HepG2 (cell line): ENCODE results near the gene IRAK3. TPM values are rescaled to one million over a fixed set of nuclear protein-coding genes. Genes with fewer than 3 reads are reported as not detected.

ENCODE experiments used
- ATAC-seq: fragments of 200-7000 bp; cut with Tn5 transposase; 3 replicates; pipeline ENCODE4 v1.9.1; 2020; ENCODE audit warnings: mild to moderate bottlenecking, moderate library complexity
- BruUV-seq: library from RNA; stranded (reverse); fragments of 400-500 nt; replicated peaks from 2 replicates; lab custom pipeline; 2021; lab: Mats Ljungman, UMichigan
- CTCF ChIA-PET: fragments of 300-600 bp; formaldehyde crosslinking; extraction: SDS; loops from one replicate; lab custom pipeline; 2021; ENCODE audit warnings: low total read pairs, inconsistent platforms, low intra/inter-chr PET ratio; lab: Yijun Ruan, JAX
- POLR2A ChIA-PET: fragments of 350-600 bp; sonication (Branson Sonifier 250); formaldehyde crosslinking; loops from one replicate; lab custom pipeline; 2020; ENCODE audit warnings: antibody characterized with exemption, inconsistent platforms; lab: Yijun Ruan, JAX
- DNase-seq: peaks from one replicate; pipeline ENCODE4 v3.0.0-alpha.2; 2015; ENCODE audit warnings: low spot score
- FAIRE-seq: peaks from 3 replicates; lab custom pipeline; 2011; peaks lifted over from hg19 to GRCh38; lab: Jason Lieb, UNC
- H2AFZ ChIP-seq: one replicate; pipeline ENCODE4 v1.6.1; 2011; ENCODE audit warnings: low read length, inconsistent platforms
- H3K27ac ChIP-seq: fragments of 300-600 bp; 3 replicates; pipeline ENCODE4 v1.8.0; 2011; ENCODE audit warnings: mixed run types, mild to moderate bottlenecking, mixed read lengths, low read length, inconsistent platforms; ENCODE audit not compliant: insufficient read depth; ENCODE audit errors: extremely low read length
- H3K27me3 ChIP-seq, 2 experiments: fragments of 200-600 bp in 1 of 2; 2 replicates in 1 of 2; 3 replicates in 1 of 2; pipeline versions ENCODE4 v1.6.0 to v1.8.0; 2011; ENCODE audit warnings: low read length in 2 of 2, mild to moderate bottlenecking in 2 of 2, moderate library complexity in 2 of 2, inconsistent platforms in 1 of 2; ENCODE audit not compliant: insufficient read depth in 2 of 2, control insufficient read depth in 1 of 2
- H3K36me3 ChIP-seq, 2 experiments: fragments of 200-600 bp in 1 of 2; replicated peaks in 1 of 2; 2 replicates in 1 of 2; 3 replicates in 1 of 2; pipeline versions ENCODE4 v1.5.1 to v1.8.0; 2011; ENCODE audit warnings: low read length in 2 of 2, inconsistent platforms in 1 of 2; ENCODE audit not compliant: insufficient read depth in 2 of 2, control insufficient read depth in 1 of 2
- H3K4me1 ChIP-seq: 2 replicates; pipeline ENCODE4 v1.5.1; 2012; ENCODE audit warnings: low read length, inconsistent platforms; ENCODE audit not compliant: insufficient read depth
- H3K4me2 ChIP-seq: 2 replicates; pipeline ENCODE4 v1.6.0; 2011; ENCODE audit warnings: low read depth, low read length, inconsistent platforms
- H3K4me3 ChIP-seq, 3 experiments: fragments of 200-600 bp in 1 of 3; sonication (generic), shearing (Covaris generic) in 1 of 3; replicated peaks in 1 of 3; 2 replicates each; pipeline ENCODE4 v1.5.1; 2011 to 2016; ENCODE audit warnings: low read length in 3 of 3, inconsistent platforms in 2 of 3, low read depth in 2 of 3, mild to moderate bottlenecking in 2 of 3, control low read depth in 1 of 3, mixed read lengths in 1 of 3; ENCODE audit not compliant: insufficient read depth in 1 of 3
- H3K79me2 ChIP-seq: one replicate; pipeline ENCODE4 v1.6.1; 2011; ENCODE audit warnings: low read length, inconsistent platforms; ENCODE audit not compliant: insufficient read depth
- H3K9ac ChIP-seq: 2 replicates; pipeline ENCODE4 v1.6.0; 2011; ENCODE audit warnings: mild to moderate bottlenecking, low read depth, low read length, inconsistent platforms; ENCODE audit not compliant: insufficient read depth
- H3K9me3 ChIP-seq: 2 replicates; pipeline ENCODE4 v1.5.1; 2012; ENCODE audit warnings: mild to moderate bottlenecking, low read length
- H4K20me1 ChIP-seq: 2 replicates; pipeline ENCODE4 v1.6.0; 2011; ENCODE audit warnings: inconsistent platforms, mild to moderate bottlenecking, low read length, moderate library complexity; ENCODE audit not compliant: insufficient read depth
- AKNA ChIP-seq: sonication (generic); formaldehyde crosslinking; IDR thresholded peaks from 2 replicates; pipeline ENCODE4 v1.4.0; 2020; ENCODE audit warnings: missing genetic modification reagents, borderline replicate concordance
- CEBPG ChIP-seq: IDR thresholded peaks from 2 replicates; pipeline ENCODE4 v1.6.1; 2016
- CEBPZ ChIP-seq: IDR thresholded peaks from 2 replicates; pipeline ENCODE4 v1.6.1; 2012; ENCODE audit warnings: low read length, improper control_type of control experiment
- ETV5 ChIP-seq: IDR thresholded peaks from 2 replicates; pipeline ENCODE4 v1.6.1; 2018; ENCODE audit warnings: missing biosample characterization, missing genetic modification reagents, inconsistent platforms, borderline replicate concordance
- GABPA ChIP-seq, 2 experiments: IDR thresholded peaks; 2 replicates each; pipeline ENCODE4 v1.6.1; 2011 to 2016; ENCODE audit warnings: low read depth in 2 of 2, low read length in 1 of 2, missing biosample characterization in 1 of 2, missing genetic modification characterization in 1 of 2
- SMAD3 ChIP-seq: sonication (generic); formaldehyde crosslinking; IDR thresholded peaks from 2 replicates; pipeline ENCODE4 v1.4.0; 2020; ENCODE audit warnings: missing genetic modification reagents
- ZGPAT ChIP-seq: IDR thresholded peaks from 2 replicates; pipeline ENCODE4 v1.6.1; 2016; ENCODE audit warnings: mild to moderate bottlenecking
- ZNF747 ChIP-seq: sonication (generic); formaldehyde crosslinking; IDR thresholded peaks from 2 replicates; pipeline ENCODE4 v1.8.1; 2023; ENCODE audit warnings: missing genetic modification reagents, mild to moderate bottlenecking, borderline replicate concordance
- ZNF879 ChIP-seq: sonication (generic); formaldehyde crosslinking; IDR thresholded peaks from 2 replicates; pipeline ENCODE4 v1.8.1; 2023; ENCODE audit warnings: missing genetic modification reagents
- WGBS: methylation state at CpG from one replicate; pipeline ENCODE4 v1.1.6; 2017; ENCODE audit warnings: low lambda C conversion rate; 5-methylcytosine and 5-hydroxymethylcytosine counted together
- in situ Hi-C: cut with HindIII; loops from 2 replicates; pipeline ENCODE4 v1.10.0; 2017; ENCODE audit warnings: low pct_unique_long_range_greater_than_20kb; ENCODE audit not compliant: extremely low pct_ligation_motif_present
- intact Hi-C: fragments of 100-400 bp; cut with micrococcal nuclease; formaldehyde crosslinking; loops from one replicate; pipeline ENCODE4 v1.10.0; 2022; ENCODE audit not compliant: unreplicated experiment
- polyA plus RNA-seq, 8 experiments: library from polyadenylated mRNA; depleted of rRNA in 3 of 8; stranded (reverse) in 7 of 8; unstranded in 1 of 8; fragments of >200 nt; fragmentation: Illumina TruSeq in 4 of 8; extraction: Trizol in 4 of 8; gene quantifications; 2 replicates each; pipeline versions ENCODE4 v1.2.1 to v1.2.3, GENCODE V29; 2011 to 2016; ENCODE audit warnings: low read depth in 4 of 8, missing spikeins in 1 of 8, mixed read lengths in 1 of 8; ENCODE audit not compliant: insufficient read depth in 1 of 8
- total RNA-seq, 5 experiments: library from RNA; depleted of rRNA; stranded (reverse); fragments of >200 nt; fragmentation: Illumina TruSeq; extraction: Trizol; gene quantifications; 2 replicates each; pipeline ENCODE4 v1.2.3, GENCODE V29; 2016; ENCODE audit warnings: low read depth in 1 of 5

Gene IRAK3
- total and polyA plus RNA-seq, 2 of the 13 experiments (the other 11 are each of a cell fraction or from before 2014, with no cell fraction given), result 0.01 TPM; not detected in 1

GRCh38 chr12:66143868-66144267 lies 45.1 kb upstream of the IRAK3 start (continued):
- no peak for TF ChIP-seq CEBPZ
- TF ChIP-seq ZNF879 (CRISPR knock-in tag), result no peak
- TF ChIP-seq, all 625 proteins: peak for 0

- Histone ChIP-seq H3K9ac (no peak overlapping the region), H4K20me1 (no peaks in the 10 kb centered on the region), H3K27ac (no peak overlapping the region), H3K4me1 (peaks cover 7% of the 10 kb centered on the region; the same call in 1 of the 2 replicates), H3K4me3 (no peak overlapping the region), H3K9me3 (peaks cover 10% of the 10 kb centered on the region), H3K4me2 (no peak overlapping the region), H2AFZ (no peak overlapping the region), H3K36me3 (no peaks in the 10 kb centered on the region; a peak in 2 of 5 replicates), H3K27me3 (no peaks in the 10 kb centered on the region), H3K79me2 (no peaks in the 10 kb centered on the region)
- intact Hi-C loops, result no loop called here
- CTCF ChIA-PET, result interaction anchor here (0.9 kb wide), 1 partner anchor 264 kb away, joined by 3 read pairs; no protein-coding TSS in a partner anchor
- DNase-seq (peak; percentile 69), ATAC-seq (peak; percentile 84), FAIRE-seq (peak; percentile 43)
- 66% methylated on average over 7 of the region's 7 CpGs for WGBS
- POLR2A ChIA-PET, result interaction anchor here (0.6 to 1.3 kb wide), 2 partner anchors 14 to 25 kb away, joined by 3 to 14 read pairs; partner anchors contain the start of genes LLPH and TMBIM4
- in situ Hi-C loops, result loop anchor here (10.0 kb wide), 1 partner anchor 260 kb away; no protein-coding TSS in a partner anchor
- BruUV-seq, result no TSS peak
- TF ChIP-seq AKNA (CRISPR knock-in tag), result no peak
- TF ChIP-seq CEBPG (CRISPR knock-in tag), result peak; percentile 49; the same call in 1 of the 2 replicates
- no peak for TF ChIP-seq ZGPAT (CRISPR knock-in tag)
- TF ChIP-seq GABPA (IDR thresholded peaks at IDR 0.05; ENCODE audit: low read depth, low read length), result no peak
- TF ChIP-seq GABPA (CRISPR knock-in tag; IDR thresholded peaks at IDR 0.05; ENCODE audit: low read depth), result peak; percentile 61
- TF ChIP-seq ZNF747, result no peak
- TF ChIP-seq ETV5, result peak; percentile 77; the same call in 1 of the 2 replicates
- no peak for TF ChIP-seq SMAD3 (CRISPR knock-in tag)
These were observed 43.9 kb upstream of the IRAK3 start for GRCh38 chr12:66144791-66145754.
